HK-2 (cell line): Measurements from ENCODE around the gene ZNF93.
"Not testable (repeated sequence)": the region's sequence is repeated elsewhere in the genome, so short reads cannot be mapped to it uniquely, and the experiment has no call there.

Experiments
- DNase-seq: peaks from one replicate; pipeline ENCODE4 v3.0.0-alpha.2; 2018; ENCODE audit not compliant: unreplicated experiment

Gene ZNF93

GRCh38 chr19:19938449-19938848 lies 37.7 kb downstream of the ZNF93 start:
- no peak for DNase-seq

- no peak for DNase-seq
Observed at GRCh38 chr19:19943848-19944582, 43.3 kb downstream of the ZNF93 start.

GRCh38 chr19:19944583-19944880 lies 43.8 kb downstream of the ZNF93 start:
- no peak for DNase-seq

- no peak for DNase-seq
Observed at GRCh38 chr19:19946226-19946625, 45.5 kb downstream of the ZNF93 start.

- no peak for DNase-seq
Observed at GRCh38 chr19:19948800-19949199, 48.1 kb downstream of the ZNF93 start.

GRCh38 chr19:19955208-19955607 lies 54.5 kb downstream of the ZNF93 start:
- DNase-seq, result no peak

GRCh38 chr19:19956434-19957075 lies 55.8 kb downstream of the ZNF93 start:
- DNase-seq, result no peak

GRCh38 chr19:19957766-19958165 lies 57.0 kb downstream of the ZNF93 start:
- not testable (repeated sequence) for DNase-seq

GRCh38 chr19:19959151-19959799 lies 58.5 kb downstream of the ZNF93 start:
- peak; percentile 31 for DNase-seq

- no peak for DNase-seq
Observed at GRCh38 chr19:19964416-19964815, 63.7 kb downstream of the ZNF93 start.

GRCh38 chr19:19966126-19966525 lies 65.4 kb downstream of the ZNF93 start:
- not testable (repeated sequence) for DNase-seq

- DNase-seq, result no peak
Observed at GRCh38 chr19:19966862-19967261, 66.1 kb downstream of the ZNF93 start.
